Right lobe of liver (tissue), 4 donors: Measurements from ENCODE around the gene HECTD4.

Source experiments
- POLR2A ChIP-seq: fragments of 450-650 bp; IDR thresholded peaks from one replicate; pipeline ENCODE4 v1.6.1; 2017; ENCODE audit warnings: antibody characterized with exemption, mild to moderate bottlenecking
- TF ChIP-seq, protein P1 (sequence below), 4 donors: fragments of 200-600 bp in 3 of 4; fragments of 450-650 bp in 1 of 4; IDR thresholded peaks; one replicate each; pipeline versions ENCODE4 v1.5.1 to v1.8.0; 2016 to 2022; ENCODE audit warnings: antibody characterized with exemption in 4 of 4, mild to moderate bottlenecking in 2 of 4
- donor health status: DM: no; HTN: no; CAD: no.
- donor health status: DM: no; HTN: no; CAD: no.
- donor health status: DM: no; HTN: yes; CAD: no.

DNA sequence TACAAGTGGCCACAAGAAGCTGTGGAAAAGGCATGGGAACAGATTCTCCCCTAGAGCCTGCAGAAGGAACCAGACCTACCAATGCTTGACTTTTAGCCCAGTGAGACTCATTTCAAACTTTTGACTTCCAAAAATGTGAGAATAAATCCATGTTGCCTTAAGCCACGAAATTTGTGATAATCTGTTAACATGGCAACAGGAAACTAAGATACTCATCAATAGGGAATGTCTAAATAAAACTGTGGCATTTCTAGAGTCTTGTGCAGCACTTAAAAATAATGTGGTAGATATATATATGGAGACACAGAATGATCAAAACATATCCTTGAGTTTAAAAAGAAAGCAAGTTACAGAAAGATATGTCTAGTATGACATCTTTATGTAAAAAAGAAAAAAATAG is 12.0 kb downstream of the HECTD4 start:
- TF ChIP-seq POLR2A, result no peak
- TF ChIP-seq, protein P1, sequence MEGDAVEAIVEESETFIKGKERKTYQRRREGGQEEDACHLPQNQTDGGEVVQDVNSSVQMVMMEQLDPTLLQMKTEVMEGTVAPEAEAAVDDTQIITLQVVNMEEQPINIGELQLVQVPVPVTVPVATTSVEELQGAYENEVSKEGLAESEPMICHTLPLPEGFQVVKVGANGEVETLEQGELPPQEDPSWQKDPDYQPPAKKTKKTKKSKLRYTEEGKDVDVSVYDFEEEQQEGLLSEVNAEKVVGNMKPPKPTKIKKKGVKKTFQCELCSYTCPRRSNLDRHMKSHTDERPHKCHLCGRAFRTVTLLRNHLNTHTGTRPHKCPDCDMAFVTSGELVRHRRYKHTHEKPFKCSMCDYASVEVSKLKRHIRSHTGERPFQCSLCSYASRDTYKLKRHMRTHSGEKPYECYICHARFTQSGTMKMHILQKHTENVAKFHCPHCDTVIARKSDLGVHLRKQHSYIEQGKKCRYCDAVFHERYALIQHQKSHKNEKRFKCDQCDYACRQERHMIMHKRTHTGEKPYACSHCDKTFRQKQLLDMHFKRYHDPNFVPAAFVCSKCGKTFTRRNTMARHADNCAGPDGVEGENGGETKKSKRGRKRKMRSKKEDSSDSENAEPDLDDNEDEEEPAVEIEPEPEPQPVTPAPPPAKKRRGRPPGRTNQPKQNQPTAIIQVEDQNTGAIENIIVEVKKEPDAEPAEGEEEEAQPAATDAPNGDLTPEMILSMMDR (IDR thresholded peaks at IDR 0.05), result no peak
